Stimulated activated CD4-positive, alpha-beta T cell treated with anti-CD3 and anti-CD28 coated beads, Interleukin-15, amount 100 ng/mL, for 1 hour (primary cell): ENCODE data around the gene PPOX.

Experiments
- DNase-seq, 2 donors: peaks; one replicate each; pipeline ENCODE4 v3.0.0-alpha.2; 2020; ENCODE audit warnings: low read depth in 1 of 2, low spot score in 1 of 2

PPOX gene

DNA sequence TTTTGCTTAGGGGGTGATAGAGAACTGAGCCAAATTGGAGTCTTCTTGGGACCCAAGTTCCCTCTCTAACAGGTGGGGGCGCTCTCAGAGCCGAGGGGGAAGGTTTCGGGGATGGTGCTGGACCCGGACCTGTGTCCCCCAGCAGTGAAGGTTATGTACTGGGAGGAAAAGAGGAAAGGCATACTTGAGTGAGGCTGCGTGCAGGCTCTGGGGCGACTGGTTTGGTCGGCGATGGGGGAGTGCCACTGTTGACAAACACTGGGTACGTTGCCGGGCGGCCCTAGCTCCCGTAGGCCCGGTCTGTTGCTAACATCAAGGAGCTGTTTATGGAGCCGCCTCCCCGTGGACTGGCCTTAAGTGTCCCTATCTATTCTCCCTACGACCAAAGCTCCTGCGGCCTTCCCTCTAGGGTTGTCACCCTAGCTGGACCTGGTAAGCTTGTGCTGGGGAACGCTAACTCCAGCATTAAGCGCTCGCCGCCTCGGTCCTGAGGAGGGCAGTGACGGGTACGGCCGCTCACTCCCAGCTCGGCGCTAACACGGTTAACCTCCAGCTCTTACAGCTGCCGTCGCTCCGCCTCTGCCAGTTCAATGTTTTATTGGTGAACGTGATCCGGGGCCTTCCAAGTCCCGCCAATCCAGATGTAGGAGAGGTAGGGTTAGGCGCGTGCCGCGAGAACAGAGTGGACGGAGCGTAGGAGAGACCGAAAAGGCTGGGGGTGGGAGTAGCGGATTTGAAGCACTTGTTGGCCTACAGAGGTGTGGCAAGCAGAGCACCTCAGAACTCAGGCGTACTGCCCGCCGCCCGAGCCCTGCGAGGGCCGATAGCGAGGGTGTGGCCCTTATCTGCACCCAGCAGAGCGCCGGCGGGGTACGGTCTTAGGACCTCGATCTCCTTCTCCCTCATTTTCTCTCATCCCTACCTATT lies at the start of gene PPOX:
Gene PPOX, plus strand, starts transcription at position 685 of the 927 bp plus-strand sequence. CDS start 422 bp downstream, outside the sequence.
- peak; percentile 76 to 81 for DNase-seq

DNA sequence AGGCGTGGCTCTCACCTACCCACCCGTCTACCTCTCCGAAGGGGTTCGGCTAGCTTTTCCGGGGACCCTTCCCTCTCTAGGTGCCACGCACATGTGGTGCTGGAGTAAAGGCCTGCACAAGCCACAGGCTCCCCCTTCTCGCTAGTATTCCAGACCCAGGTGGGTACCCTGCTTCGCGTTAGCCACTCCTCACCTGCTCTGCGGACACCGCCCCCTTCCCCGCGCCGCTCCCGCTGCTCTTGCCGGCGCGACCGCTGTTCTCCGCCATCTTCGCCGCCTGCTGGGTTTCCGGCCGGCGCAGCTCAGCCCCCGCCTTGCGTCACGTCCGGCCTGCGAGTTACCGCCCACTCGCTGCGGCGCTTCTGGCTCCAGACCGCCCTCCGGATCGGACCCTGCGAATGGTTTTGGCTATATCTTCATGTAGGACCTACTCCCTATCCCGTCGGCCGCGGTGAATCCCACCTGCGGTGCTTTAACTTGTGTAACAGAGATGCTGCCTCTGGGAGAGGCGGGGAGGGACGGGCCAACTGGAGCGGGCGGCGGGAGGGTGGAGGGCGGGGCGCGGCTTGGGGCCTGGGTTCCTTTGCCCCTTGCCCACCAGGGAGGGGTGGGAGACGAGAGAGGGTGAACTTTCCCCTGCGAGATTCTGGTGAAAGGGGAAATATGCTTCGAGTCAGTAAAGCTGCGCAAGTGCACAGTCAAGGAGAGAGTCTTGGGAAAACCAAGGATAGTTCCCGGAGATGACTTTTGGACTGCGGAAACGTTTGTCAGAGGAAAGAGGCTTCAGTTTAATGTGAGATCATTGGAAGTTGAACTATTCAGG lies 48.3 kb upstream of the PPOX start, which contains the start of the genes NIT1 and PFDN2:
Gene NIT1, plus strand, starts transcription at position 347 of the 823 bp plus-strand sequence. Its CDS starts 72 bp downstream, at position 419.
Gene PFDN2, minus strand, starts transcription at position 279 of the 823 bp plus-strand sequence. Its CDS starts 11 bp downstream, at position 268.
- peak; percentile 61 to 78 for DNase-seq

DNA sequence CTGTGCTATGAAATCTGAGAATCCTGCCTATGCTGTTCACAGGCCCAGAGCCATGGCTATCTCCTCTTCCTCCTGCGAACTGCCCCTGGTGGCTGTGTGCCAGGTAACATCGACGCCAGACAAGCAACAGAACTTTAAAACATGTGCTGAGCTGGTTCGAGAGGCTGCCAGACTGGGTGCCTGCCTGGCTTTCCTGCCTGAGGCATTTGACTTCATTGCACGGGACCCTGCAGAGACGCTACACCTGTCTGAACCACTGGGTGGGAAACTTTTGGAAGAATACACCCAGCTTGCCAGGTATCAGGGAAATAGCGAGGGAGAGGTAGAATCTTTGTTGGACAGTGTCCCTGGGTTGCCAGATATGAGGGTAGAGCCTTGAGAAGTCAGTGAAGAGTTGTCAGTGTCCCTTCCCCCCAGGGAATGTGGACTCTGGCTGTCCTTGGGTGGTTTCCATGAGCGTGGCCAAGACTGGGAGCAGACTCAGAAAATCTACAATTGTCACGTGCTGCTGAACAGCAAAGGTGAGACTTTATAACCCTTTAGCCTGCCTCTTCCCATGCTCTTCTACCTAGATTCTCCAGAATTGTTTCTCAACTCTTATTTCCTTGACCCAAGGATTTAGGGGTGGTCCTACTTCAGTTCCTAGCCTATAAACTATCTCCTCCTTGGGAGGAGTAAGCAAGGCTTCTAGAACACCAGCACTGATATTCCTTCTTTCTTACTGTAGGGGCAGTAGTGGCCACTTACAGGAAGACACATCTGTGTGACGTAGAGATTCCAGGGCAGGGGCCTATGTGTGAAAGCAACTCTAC lies 46.9 kb upstream of the PPOX start:
- DNase-seq, result no peak

DNA sequence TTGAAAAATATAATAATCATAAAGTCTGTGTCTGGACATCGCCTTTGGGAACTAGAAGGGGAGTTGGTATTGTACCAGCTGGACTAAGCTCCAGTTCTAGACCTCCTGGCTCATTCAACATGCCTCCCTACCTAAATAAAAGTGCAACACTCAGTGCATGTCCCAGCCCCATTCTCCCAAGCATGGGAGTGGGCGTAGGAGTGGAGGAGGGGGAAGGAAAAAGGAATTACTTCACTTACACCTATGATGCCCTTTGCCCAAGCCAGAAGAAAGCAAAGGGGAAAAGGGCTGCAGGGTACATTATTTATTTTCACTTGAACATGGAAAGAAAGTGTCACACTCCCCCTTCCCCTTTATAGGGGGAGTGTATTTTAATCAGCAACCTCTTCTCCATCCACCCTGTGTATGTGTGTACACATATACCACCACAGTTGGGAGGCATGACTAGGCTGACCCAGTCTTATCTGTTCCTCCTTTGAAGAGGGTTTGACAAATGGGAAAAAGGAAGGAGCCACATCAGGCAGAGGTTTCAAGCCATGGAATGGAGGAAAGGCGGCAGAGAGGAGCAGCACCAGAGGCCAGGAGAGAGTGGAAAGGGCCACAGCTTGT lies 45.1 kb upstream of the PPOX start:
- DNase-seq, result no peak

DNA sequence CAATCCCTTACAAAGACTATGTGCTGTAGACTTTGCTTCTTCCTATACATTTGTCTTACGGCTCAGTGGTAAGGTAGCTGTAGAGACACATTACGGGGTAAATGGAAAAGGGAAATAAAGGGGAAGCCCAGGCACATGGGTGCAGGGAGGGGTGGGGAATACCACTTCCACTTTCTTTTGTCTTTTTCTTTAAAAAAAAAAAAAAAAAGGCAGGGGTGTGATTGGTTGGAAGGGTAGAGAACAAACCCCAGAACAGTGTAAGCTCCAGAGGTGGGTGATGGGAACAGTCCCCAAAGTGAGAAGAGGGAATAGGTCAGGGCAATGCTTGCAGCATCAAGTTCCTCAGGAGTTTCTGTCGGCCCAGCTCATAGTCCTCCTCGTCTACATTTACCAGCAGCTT lies 44.4 kb upstream of the PPOX start:
- no peak for DNase-seq

DNA sequence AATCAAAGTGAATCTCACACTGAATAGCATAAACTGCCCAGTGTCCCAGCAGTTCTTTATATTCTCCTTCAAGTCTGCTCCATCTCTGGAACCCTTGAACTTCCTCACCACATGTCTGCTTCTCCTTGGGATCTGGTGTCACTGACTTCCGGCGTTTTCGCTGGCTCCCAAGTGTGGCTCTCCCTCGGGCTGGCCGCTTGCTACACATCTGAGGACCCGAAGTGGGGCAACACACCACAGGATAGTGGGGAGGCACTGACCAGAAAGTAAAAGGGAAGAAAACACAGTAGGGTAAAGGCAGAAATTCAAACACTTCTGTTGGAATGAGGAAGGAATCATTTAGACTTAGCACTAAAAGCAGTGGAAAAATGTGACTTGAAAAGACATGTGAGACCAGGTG lies 43.3 kb upstream of the PPOX start:
- no peak for DNase-seq

DNA sequence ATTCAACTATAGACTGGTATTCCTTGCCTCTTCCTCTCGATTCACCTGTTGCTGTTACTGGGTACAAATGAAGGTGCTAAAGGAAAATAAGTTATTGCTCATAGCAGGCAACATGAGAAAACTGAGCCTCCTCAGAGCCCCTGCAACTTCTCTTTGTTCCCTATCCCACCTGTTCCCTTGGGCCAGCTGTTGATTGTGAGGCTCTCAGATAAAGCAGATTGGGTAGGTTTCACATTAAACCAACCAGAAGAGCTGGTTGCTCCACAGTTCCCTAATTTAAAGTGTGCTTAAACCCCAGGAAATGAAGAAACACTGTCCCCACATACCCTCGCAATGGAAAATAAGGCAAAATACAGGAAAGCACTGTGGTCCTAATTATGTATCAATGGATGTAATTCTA lies 38.6 kb upstream of the PPOX start:
- no peak for DNase-seq

DNA sequence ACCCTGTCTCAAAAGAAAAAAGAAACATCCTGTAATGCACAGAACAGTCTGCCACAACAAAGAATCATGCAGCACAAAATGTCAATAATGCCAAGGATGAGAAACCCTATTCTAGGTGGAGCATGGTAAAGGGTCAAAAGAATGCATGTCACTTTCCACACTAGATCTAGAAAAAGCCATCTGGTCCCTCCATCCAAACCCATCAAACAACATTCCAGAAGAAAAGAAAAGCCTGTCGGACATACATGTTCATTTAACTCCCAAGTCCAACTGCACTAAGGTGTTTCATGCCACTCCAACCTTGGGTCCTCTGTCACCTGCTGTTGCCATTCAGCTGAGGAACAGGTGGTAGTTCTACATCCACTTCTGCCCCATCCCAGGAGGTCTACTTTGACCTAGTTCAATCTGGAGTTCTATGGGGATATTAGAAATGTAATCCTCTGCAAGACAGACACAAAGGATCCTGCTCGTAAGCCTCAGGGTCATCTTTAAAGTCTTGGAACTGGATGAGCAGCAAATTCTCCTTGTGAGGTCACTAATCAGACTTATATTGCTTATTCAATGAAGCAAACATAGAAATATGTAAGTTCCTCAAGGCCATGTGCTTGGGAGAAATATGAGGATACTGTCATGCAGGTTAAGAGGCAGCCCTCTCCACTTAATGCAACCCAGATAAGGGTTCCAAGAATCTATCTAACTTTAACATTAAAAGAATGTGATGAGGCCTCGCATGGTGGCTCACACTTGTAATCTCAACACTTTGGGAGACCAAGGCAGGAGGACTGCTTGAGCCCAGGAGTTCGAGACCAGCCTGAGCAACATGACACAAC lies 37.4 kb upstream of the PPOX start:
- no peak for DNase-seq

DNA sequence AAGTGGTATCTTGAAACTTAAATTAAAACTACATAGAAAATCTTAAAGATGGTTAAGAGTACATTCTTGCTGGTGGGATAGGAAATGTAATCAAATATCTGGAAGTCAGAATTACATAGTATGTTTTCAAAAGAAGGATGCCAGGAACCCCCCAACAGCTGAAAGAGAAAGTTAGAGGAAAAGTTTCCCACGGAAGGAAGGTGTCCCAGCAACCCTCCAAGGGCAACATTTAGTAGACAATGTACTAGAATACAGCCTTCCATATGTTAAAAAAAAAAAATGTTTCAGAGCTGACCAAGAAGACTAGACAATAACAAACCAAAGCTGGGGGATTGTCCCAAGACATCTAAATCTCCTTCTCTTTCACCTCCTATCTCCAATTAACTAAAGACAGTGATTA lies 36.0 kb upstream of the PPOX start:
- no peak for DNase-seq

DNA sequence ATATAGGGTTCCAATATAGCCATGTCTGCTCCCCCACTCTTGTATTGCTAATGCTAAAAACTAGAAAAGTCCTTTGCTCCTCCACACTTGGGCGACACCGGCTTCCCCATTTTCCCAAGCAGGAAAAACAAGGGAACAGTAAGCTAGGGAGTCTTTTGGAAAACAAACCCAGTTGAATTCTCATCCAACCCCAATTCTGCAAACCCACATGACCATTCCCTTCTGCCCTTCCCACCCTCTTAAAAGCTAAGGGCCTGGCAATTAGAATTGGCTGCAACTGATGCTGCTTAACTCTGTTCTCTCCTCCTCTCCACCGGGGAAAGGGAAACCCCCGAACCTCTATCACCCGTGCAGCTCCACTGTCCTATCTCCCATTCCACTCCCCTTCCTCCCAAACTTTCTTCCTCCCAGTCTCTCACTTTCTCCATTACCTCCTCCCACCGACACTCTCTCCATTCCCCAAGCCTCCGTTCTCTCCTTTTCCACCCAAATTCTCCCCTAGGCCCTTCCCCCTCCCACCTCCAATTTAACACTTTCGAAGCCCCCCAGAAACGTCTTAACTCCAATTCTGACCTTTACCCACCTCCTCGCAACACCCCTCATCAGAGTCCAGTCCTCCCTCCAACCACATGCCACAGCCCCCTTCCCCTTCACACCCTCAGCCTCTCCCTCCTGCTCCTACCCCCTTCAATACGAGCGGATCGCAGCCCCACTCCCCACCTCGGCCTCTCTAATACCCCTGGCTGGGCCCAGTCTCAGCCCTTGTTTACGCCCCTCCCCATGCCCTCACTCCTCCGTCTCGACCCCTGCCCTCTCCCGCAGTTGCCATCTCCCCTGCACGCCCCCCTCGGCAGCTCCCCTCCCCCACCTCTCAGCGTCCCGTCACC lies 34.5 kb upstream of the PPOX start:
- no peak for DNase-seq

DNA sequence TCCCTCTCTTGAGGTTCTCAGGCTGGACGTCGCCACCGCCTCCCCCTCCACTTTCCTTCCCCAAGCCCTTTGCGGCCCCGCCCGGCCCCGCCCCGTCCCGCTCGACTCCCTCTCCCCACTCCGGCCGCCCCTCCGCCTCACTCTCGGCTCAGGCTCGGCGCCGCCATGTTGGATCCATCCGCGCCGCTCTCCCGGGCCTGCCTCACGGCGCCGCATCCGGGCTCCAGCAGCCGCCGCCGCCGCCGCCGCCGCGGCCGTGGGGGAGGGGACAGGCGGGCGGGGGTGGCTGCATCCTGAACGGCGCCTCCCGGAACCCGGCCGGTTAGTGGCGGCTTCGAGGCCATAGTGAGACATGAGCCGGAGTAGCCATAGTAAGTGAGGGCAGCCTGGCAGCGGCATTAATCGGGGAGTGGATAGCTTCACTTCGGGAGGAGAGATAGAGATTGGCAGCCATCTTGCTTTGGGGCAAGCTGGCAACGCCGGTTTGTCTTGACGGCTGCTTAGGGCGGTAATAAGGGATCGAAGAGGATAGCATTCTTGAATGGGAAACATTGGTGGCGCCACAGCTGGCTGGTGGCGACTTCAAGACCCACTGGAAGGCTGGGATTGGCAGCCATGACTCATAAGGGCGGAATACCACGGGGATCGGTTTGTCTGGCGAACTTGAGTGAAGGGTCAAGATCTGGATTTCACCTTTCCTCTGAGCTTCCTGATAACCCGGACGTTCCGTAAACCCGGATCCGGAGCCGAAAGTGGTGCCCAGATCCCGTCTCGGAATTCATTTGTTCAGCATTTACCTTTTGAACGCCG lies 33.6 kb upstream of the PPOX start, which contains the start of gene DEDD:
Gene DEDD, minus strand, starts transcription at position 258 of the 810 bp plus-strand sequence. CDS start 8,205 bp downstream, outside the sequence.
- DNase-seq, result peak; percentile 81 to 82

DNA sequence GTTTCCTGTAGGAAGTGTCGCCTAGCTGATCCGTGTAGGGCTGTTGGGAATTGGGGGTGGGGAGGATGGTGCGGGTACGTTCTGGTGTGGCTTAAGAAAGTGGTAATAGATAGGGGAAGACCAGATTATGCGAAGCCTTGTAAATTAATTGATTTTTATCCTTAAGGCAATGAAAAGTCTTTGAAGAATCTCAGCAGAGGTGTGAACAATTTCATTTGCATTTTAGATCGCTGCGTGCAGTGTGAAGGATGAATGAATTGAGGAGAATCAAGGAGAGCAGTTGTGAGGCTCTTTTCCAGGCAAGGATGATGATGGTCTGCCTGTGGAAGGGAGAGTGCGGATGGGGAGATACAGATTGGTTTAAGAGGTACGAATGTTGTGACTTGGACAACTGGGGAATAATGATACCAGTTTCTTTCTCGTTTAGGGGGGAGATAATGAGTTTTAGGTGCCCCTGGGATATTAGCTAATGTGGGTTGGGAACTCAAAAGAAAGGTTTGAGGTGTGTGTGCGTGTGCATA lies 32.9 kb upstream of the PPOX start:
- no peak for DNase-seq

DNA sequence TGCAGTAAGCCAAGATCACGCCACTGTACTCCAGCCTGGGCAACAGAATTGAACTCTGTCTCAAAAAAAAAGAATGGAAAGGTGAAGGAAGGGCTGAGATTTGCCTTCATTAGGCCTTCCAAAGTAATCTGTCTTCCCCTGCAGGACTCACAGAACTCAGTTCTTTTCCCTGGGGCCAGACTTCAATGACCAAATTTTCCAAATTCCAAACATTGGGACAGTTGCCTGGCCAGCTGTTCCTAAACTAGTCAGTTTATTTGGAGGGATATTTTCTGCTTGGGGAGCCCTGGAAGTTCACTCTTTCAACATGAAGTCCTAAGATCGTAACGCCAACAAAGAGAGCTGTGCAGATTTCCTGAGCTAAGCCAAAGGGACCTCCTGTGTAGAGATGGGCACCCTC lies 28.3 kb upstream of the PPOX start:
- no peak for DNase-seq

DNA sequence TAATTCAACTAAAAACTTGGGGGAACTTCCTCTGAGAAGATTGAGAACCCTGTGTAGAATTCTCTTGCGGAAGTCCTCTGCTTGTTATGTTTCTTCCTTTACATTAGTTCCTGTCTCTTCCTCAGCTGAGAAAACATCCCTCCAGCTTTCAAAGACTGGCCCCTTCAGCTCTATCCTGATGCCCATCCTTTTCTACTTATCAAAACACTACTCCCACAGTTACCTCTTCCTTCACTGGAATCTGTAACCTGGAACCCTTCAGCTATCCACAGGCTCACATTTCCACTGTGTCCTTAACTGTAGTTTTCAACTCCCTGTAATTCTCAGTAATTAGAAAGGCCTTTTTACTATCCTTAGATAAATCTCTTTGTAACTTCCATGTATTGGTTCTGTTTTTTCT lies 27.8 kb upstream of the PPOX start:
- no peak for DNase-seq

DNA sequence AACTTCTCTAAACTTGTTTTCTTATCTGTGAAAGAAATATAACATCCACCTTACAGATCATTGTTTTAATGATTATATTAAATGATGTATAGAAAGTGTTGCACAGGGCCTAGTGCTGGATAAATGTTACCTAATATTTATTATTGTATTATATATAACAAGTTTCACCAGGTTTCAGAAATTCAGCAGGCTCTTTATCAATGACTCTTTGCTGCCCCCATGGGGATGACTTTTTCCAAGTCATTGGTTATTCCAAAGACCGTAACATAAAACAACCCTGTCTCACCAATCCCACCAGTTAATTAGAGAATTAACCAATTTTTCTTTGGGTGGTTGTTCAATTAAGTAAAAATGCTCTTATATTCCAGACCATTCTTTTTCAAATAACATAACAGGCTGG lies 26.5 kb upstream of the PPOX start:
- no peak for DNase-seq

DNA sequence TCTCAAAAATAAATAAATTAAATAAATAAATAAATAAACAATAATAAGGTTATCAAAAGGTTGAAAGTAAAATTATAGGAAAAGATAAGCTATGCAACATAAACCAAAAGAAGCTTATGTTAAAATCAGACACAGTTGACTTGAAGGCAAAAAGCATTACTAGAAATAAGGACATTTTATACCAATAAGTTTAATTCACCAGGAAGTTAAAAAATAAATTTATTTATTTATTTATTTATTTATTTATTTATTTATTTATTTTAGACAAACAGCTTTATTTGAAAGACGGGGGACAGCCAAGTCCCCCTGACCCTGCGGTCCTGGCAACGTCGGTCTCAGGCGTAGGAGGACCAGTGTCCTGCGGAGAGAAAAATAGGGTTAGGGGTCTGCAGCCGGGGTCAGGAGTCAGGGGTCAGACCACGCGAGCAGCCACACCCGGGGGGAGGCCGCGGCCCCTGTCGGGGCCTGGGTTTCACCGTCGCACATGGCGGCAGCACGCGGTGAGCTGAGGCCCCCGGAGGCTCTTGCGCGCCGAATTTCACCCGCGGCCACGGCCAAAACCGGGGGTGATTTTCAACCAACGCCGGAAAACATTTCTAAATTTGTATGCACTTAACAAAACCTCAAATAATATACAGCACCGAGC lies 25.3 kb upstream of the PPOX start:
- DNase-seq, result no peak

DNA sequence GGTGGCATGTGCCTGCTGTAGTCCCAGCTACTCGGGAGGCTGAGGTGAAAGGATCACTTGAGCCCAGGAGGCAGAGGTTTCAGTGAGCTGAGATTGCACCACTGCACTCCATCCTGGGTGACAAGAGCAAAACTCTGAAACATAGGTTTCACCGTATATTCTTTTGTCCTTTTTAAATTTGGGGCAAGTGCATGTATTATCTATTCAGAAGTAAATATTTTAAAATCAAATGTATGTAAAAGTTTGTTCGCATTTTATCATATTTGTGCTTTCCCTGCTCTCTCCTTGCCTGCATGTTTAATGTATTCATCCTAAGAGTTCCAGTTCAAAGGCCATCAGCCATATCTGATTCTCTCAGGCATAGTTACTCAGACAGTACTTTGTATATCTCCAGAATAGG lies 20.4 kb upstream of the PPOX start:
- DNase-seq, result no peak
